NB4 (cell line): ENCODE results near the gene CDK15.

Experiments used
- DNase-seq: peaks from one replicate; pipeline ENCODE4 v3.0.0; 2010; ENCODE audit warnings: low read depth
- H3K4me3 ChIP-seq: one replicate; pipeline ENCODE4 v1.5.1; 2011; ENCODE audit warnings: mild to moderate bottlenecking, low read depth, low read length, moderate library complexity
- CTCF ChIP-seq: IDR thresholded peaks from one replicate; pipeline ENCODE4 v1.5.1; 2012; ENCODE audit warnings: low read depth, low read length
- MAX ChIP-seq: IDR thresholded peaks from 2 replicates; pipeline ENCODE4 v1.6.1; 2011; ENCODE audit warnings: low read depth, low read length
- MYC ChIP-seq: IDR thresholded peaks from 2 replicates; pipeline ENCODE4 v1.6.1; 2011; ENCODE audit warnings: low read depth, low read length
- POLR2A ChIP-seq: IDR thresholded peaks from 2 replicates; pipeline ENCODE4 v1.6.1; 2011; ENCODE audit warnings: mild to moderate bottlenecking; ENCODE audit not compliant: insufficient read length; ENCODE audit errors: extremely low read depth

CDK15 gene

GRCh38 chr2:201931475-201931874 lies 125.1 kb downstream of the CDK15 start:
- no peak for DNase-seq
- no peak overlapping the region for H3K4me3 ChIP-seq
- TF ChIP-seq MYC (no peak), CTCF (no peak)

GRCh38 chr2:201931951-201932350 lies 125.6 kb downstream of the CDK15 start:
- TF ChIP-seq MYC (no peak), MAX (no peak), CTCF (no peak), POLR2A (no peak)
- H3K4me3 ChIP-seq = no peak overlapping the region
- DNase-seq = no peak

- no peak for DNase-seq
- TF ChIP-seq MYC (no peak), CTCF (no peak), POLR2A (no peak), MAX (no peak)
- H3K4me3 ChIP-seq = no peak overlapping the region
Observed at GRCh38 chr2:201932511-201932910, 126.2 kb downstream of the CDK15 start.

GRCh38 chr2:201933792-201934237 lies 127.5 kb downstream of the CDK15 start:
- no peak for DNase-seq
- TF ChIP-seq MAX (no peak), POLR2A (no peak), MYC (no peak), CTCF (no peak)

GRCh38 chr2:201936817-201937216 lies 130.5 kb downstream of the CDK15 start:
- TF ChIP-seq MAX (no peak), MYC (no peak), POLR2A (no peak), CTCF (no peak)
- DNase-seq = no peak

More at GRCh38 chr2:201933792-201934237, 127.5 kb downstream of the CDK15 start:
- H3K4me3 ChIP-seq = no peak overlapping the region

GRCh38 chr2:201937343-201937742 lies 131.0 kb downstream of the CDK15 start:
- H3K4me3 ChIP-seq = no peak overlapping the region
- DNase-seq = no peak
- TF ChIP-seq MYC (no peak), CTCF (no peak), POLR2A (no peak), MAX (no peak)

More at GRCh38 chr2:201936817-201937216, 130.5 kb downstream of the CDK15 start:
- H3K4me3 ChIP-seq = no peak overlapping the region
